Osteoblast (primary cell): ENCODE measurements around the gene ZNRD2. TPM values are rescaled to one million over a fixed set of nuclear protein-coding genes. Genes with fewer than 3 reads are reported as not detected.

Experiments
- DNase-seq: peaks from one replicate; pipeline ENCODE4 v3.0.0; 2011; ENCODE audit warnings: low spot score, mixed read lengths; ENCODE audit not compliant: insufficient read length; ENCODE audit errors: missing footprints
- H2AFZ ChIP-seq: 2 replicates; pipeline ENCODE4 v1.6.0; 2011; ENCODE audit warnings: mild to moderate bottlenecking, low read length
- H3K27ac ChIP-seq: 2 replicates; pipeline ENCODE4 v1.5.1; 2011; ENCODE audit warnings: mild to moderate bottlenecking, low read depth, low read length, moderate library complexity
- H3K27me3 ChIP-seq: 2 replicates; pipeline ENCODE4 v1.6.0; 2012; ENCODE audit warnings: mild to moderate bottlenecking, control low read depth, inconsistent platforms, low read length, moderate library complexity; ENCODE audit not compliant: insufficient read depth
- H3K36me3 ChIP-seq: 2 replicates; pipeline ENCODE4 v1.5.1; 2011; ENCODE audit warnings: mild to moderate bottlenecking, low read length, control low read depth, moderate library complexity; ENCODE audit not compliant: insufficient read depth
- H3K4me1 ChIP-seq: 2 replicates; pipeline ENCODE4 v1.5.1; 2011; ENCODE audit warnings: mild to moderate bottlenecking, low read length, control low read depth, moderate library complexity; ENCODE audit not compliant: insufficient read depth
- H3K4me2 ChIP-seq: 2 replicates; pipeline ENCODE4 v1.6.0; 2011; ENCODE audit warnings: mild to moderate bottlenecking, low read length; ENCODE audit not compliant: insufficient read depth
- H3K4me3 ChIP-seq: fragments of 200-600 bp; sonication (generic); 3 replicates; pipeline ENCODE4 v1.5.1; 2012; ENCODE audit warnings: mild to moderate bottlenecking, low read length, inconsistent platforms; ENCODE audit not compliant: insufficient read depth
- H3K79me2 ChIP-seq: 2 replicates; pipeline ENCODE4 v1.6.0; 2012; ENCODE audit warnings: mild to moderate bottlenecking, low read length, control low read depth, inconsistent platforms; ENCODE audit not compliant: insufficient read depth
- H3K9me3 ChIP-seq: 2 replicates; pipeline ENCODE4 v1.5.1; 2011; ENCODE audit warnings: low read depth, low read length, control low read depth
- H4K20me1 ChIP-seq: 2 replicates; pipeline ENCODE4 v1.6.0; 2012; ENCODE audit warnings: mild to moderate bottlenecking, low read length, control low read depth; ENCODE audit not compliant: insufficient read depth
- total RNA-seq: library from RNA; depleted of rRNA; stranded (reverse); fragments of >200 nt; gene quantifications from 2 replicates; pipeline ENCODE4 v1.2.3, GENCODE V29; 2012
- TF ChIP-seq, protein P1 (sequence below): IDR thresholded peaks from 2 replicates; pipeline ENCODE4 v1.5.1; 2011; ENCODE audit warnings: mild to moderate bottlenecking, low read depth, low read length, moderate library complexity; ENCODE audit errors: extremely low read depth

ZNRD2 gene
- total RNA-seq, 1 donor: 42.3 TPM

DNA sequence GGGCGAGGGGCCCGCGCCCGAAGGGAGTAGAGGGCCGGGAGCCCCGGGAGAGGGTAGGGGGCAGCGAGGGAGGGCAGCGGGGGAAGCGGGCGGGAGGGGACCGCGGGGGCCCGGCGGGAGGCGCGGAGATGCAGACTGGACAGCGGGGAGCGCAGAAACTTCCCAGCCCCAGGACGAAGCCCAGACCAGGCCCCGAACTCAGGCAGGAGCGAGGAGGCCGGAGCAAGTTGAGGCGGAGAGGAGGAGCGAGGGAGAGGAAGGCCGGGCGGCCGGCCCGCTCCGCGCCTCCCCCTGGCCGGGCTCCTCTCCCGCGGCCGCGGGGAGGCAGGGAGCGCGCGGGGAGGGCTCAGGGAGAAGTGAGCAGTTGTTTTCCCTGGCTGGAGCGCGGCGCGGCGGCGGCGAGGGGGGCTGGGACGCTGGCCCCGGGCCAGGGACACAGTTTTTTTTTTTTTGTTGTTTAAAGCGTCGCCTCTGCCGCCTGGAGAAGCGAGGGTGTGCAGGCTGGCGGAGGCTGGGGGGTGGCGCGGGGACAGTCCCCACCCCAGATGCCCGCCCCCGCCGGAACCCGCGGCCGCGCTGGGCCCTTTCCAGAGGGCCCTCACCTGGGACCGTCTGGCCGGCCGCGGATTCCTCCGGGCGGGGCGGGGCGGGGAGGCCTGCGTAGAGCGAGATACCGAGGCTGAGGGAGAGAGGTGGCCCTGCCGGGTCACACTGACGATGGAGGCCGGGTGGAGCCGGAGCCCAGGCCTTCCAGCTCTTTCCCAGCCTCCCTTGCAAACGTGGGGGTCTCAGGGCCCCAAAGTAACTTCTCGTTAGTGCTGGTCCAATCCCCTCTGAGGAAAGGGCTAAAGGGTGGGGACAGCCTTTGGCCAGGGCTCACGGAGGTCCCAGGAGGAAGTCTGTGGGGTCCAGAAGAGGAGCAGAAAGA, 12.0 kb upstream of the ZNRD2 start, which contains the start of gene LTBP3:
Gene LTBP3 (minus strand): TSS at position 358 of the 928 bp plus-strand sequence. CDS start 400 bp downstream, outside the sequence.
- peaks cover 19% of the 10 kb centered on the region for H4K20me1 ChIP-seq
- H3K27ac ChIP-seq: peak within 1 kb of the TSS; percentile 86
- TF ChIP-seq, protein P1, sequence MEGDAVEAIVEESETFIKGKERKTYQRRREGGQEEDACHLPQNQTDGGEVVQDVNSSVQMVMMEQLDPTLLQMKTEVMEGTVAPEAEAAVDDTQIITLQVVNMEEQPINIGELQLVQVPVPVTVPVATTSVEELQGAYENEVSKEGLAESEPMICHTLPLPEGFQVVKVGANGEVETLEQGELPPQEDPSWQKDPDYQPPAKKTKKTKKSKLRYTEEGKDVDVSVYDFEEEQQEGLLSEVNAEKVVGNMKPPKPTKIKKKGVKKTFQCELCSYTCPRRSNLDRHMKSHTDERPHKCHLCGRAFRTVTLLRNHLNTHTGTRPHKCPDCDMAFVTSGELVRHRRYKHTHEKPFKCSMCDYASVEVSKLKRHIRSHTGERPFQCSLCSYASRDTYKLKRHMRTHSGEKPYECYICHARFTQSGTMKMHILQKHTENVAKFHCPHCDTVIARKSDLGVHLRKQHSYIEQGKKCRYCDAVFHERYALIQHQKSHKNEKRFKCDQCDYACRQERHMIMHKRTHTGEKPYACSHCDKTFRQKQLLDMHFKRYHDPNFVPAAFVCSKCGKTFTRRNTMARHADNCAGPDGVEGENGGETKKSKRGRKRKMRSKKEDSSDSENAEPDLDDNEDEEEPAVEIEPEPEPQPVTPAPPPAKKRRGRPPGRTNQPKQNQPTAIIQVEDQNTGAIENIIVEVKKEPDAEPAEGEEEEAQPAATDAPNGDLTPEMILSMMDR: no peak
- no peaks in the 10 kb centered on the region for H3K27me3 ChIP-seq
- peak within 1 kb of the TSS; percentile 84 for H3K4me2 ChIP-seq
- no peaks in the 10 kb centered on the region for H3K9me3 ChIP-seq
- H3K79me2 ChIP-seq: peaks cover 37% of the 10 kb centered on the region
- H3K4me1 ChIP-seq: peaks cover 50% of the 10 kb centered on the region
- peak; percentile 100 for DNase-seq
- no peaks in the 10 kb centered on the region for H3K36me3 ChIP-seq
- peak within 1 kb of the TSS; percentile 75 for H2AFZ ChIP-seq
- H3K4me3 ChIP-seq: peak within 1 kb of the TSS; percentile 82

DNA sequence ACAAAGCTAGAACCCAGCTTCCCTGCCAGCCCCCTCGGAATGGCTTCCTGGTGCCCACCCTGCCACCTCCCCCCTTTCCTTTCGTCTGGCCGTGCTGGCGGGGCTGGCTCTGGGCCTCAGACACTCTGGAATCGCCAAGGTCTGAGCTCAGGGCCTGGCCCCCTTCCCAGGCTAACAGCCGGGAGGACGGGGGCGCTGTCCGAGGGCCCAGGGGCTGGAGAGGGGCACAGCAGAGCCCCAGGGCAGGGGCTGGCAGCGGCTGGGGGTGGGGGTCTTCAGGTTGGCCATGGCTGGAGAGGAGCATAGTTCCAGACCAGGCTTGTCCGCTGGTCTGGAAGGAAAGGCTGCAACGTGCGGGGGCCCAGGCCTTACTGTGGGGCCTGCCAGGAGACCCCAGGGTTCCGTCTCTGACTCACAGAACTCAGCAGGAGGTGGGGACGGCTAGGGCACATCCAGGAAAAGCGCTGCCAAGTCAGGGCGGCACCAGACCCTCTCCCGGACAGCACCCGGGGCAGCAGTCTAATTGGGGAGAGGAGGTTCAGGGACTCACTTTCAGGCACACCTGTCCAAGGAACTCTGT, 11.3 kb upstream of the ZNRD2 start:
- H3K36me3 ChIP-seq: no peaks in the 10 kb centered on the region
- peak overlapping the region; percentile 86 for H3K27ac ChIP-seq
- H2AFZ ChIP-seq: peak overlapping the region; percentile 75
- TF ChIP-seq, protein P1: no peak
- peak; percentile 95 for DNase-seq
- no peaks in the 10 kb centered on the region for H3K27me3 ChIP-seq
- peak overlapping the region; percentile 72 for H3K4me2 ChIP-seq
- peaks cover 56% of the 10 kb centered on the region for H3K4me1 ChIP-seq
- peak overlapping the region; percentile 82 for H3K4me3 ChIP-seq
- H3K79me2 ChIP-seq: peaks cover 34% of the 10 kb centered on the region
- H3K9me3 ChIP-seq: no peaks in the 10 kb centered on the region
- peaks cover 19% of the 10 kb centered on the region for H4K20me1 ChIP-seq

DNA sequence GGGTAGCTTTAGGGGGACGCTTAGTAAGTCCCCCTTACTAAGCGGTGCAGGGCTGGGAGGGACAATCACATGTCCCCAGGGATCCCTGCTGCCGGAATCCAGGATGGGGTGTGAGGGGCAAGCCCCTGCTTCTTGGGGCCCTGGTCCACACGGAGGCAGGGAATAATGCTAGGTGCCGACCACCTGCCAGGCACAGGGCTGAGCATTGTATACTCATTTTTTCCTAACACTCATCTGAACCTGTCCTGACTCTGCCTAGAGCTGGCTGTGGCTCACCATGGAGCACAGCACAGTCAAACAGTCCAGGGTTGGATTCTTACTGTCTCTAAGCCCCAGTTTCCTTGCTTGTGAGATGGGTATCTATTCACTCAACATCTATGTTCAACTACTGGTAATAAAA, 10.7 kb upstream of the ZNRD2 start:
- H3K36me3 ChIP-seq: no peaks in the 10 kb centered on the region
- H3K27ac ChIP-seq: peak overlapping the region; percentile 86
- H3K4me2 ChIP-seq: peak overlapping the region; percentile 47
- no peak for DNase-seq
- peaks cover 56% of the 10 kb centered on the region for H3K4me1 ChIP-seq
- no peaks in the 10 kb centered on the region for H3K27me3 ChIP-seq
- TF ChIP-seq, protein P1: no peak
- peaks cover 15% of the 10 kb centered on the region for H4K20me1 ChIP-seq
- H3K9me3 ChIP-seq: no peaks in the 10 kb centered on the region
- H3K79me2 ChIP-seq: peaks cover 29% of the 10 kb centered on the region
- H3K4me3 ChIP-seq: no peak overlapping the region
- H2AFZ ChIP-seq: no peak overlapping the region
